ENCODE results near the gene GNG4. TPM values are rescaled to one million over a fixed set of nuclear protein-coding genes. Genes with fewer than 3 reads are reported as not detected.

GNG4 gene
- total and polyA plus RNA-seq, 2 donors (not counting 3 experiments of a cell fraction or from before 2014, with no cell fraction given) = 0.10 TPM; not detected in 1

GRCh38 chr1:235628316-235629005, 21.1 kb downstream of the GNG4 start:
- peaks cover 0 to 5% of the 10 kb centered on the region in 2 experiments for H3K27me3 ChIP-seq (ENCODE audit: control insufficient read depth in 2 of 2, insufficient read depth in 2 of 2, low read length in 2 of 2)
- no peaks in the 10 kb centered on the region for H3K9me1 ChIP-seq (replicated peaks; ENCODE audit: control insufficient read depth, extremely low read depth, insufficient read depth, low read length)
- dilution Hi-C loops (cut with MboI; ENCODE audit: extremely low pct_ligation_motif_present, low sequenced_read_pairs) = no loop called here
- no peak overlapping the region for H3K9ac ChIP-seq (replicated peaks; ENCODE audit: extremely low read depth, insufficient read depth, low read length)
- BruUV-seq (replicated peaks) = no TSS peak
- no peak overlapping the region for H3K4me3 ChIP-seq (replicated peaks in 1 of 3; ENCODE audit: insufficient read depth in 1 of 3, low read depth in 1 of 3, low read length in 3 of 3)
- POLR2A ChIA-PET = no interaction called here
- intact Hi-C loops (cut with micrococcal nuclease) = no loop called here
- no peak overlapping the region for H2AFZ ChIP-seq (ENCODE audit: low read depth, low read length)
- no peaks in the 10 kb centered on the region for H3K9me3 ChIP-seq (replicated peaks; ENCODE audit: control insufficient read depth, insufficient read depth, low read length)
- H3K4me1 ChIP-seq (ENCODE audit: control insufficient read depth, extremely low read depth, insufficient read depth, low read length) = peaks cover 2% of the 10 kb centered on the region
- no peak overlapping the region for H3K27ac ChIP-seq (ENCODE audit: insufficient read depth, low read depth, low read length)
- H3K79me2 ChIP-seq (ENCODE audit: control insufficient read depth, insufficient read depth, low read length) = no peaks in the 10 kb centered on the region
- TF ChIP-seq EZH2 (IDR thresholded peaks at IDR 0.05; ENCODE audit: borderline replicate concordance, low read depth, low read length, severe bottlenecking) = no peak
- no peak for TF ChIP-seq GATA2 (IDR thresholded peaks at IDR 0.05; ENCODE audit: insufficient read depth, insufficient read length, low read depth, low read length)
- TF ChIP-seq POLR2A (IDR thresholded peaks at IDR 0.05; ENCODE audit: low read depth, low read length) = no peak
- TF ChIP-seq CTCF (IDR thresholded peaks at IDR 0.05; ENCODE audit: extremely low read depth in 1 of 2, insufficient read depth in 1 of 2, low read depth in 1 of 2, low read length in 2 of 2) = no peak
- TF ChIP-seq FOS (IDR thresholded peaks at IDR 0.05; ENCODE audit: borderline replicate concordance, insufficient read depth, low read length) = no peak
- TF ChIP-seq MYC (IDR thresholded peaks at IDR 0.05; ENCODE audit: low read depth, low read length) = no peak
- TF ChIP-seq POLR2AphosphoS5 (IDR thresholded peaks at IDR 0.05; ENCODE audit: insufficient read depth, low read depth, low read length) = no peak
- TF ChIP-seq, protein P1, sequence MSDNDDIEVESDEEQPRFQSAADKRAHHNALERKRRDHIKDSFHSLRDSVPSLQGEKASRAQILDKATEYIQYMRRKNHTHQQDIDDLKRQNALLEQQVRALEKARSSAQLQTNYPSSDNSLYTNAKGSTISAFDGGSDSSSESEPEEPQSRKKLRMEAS (IDR thresholded peaks at IDR 0.05; ENCODE audit: insufficient read depth, insufficient read length) = no peak
- no peak for TF ChIP-seq JUN (IDR thresholded peaks at IDR 0.05; ENCODE audit: borderline replicate concordance, insufficient read depth, insufficient read length, low read depth)
- no peak for DNase-seq (ENCODE audit: low read depth, low spot score)
- no peaks in the 10 kb centered on the region for H3K36me3 ChIP-seq (ENCODE audit: control insufficient read depth in 2 of 2, extremely low read depth in 1 of 2, insufficient read depth in 2 of 2, low read length in 2 of 2)
- CTCF ChIA-PET = no interaction called here
- no peak overlapping the region for H3K4me2 ChIP-seq (ENCODE audit: insufficient read depth, low read length)
- H4K20me1 ChIP-seq (replicated peaks; ENCODE audit: control insufficient read depth, extremely low read depth, insufficient read depth, low read length) = no peaks in the 10 kb centered on the region
- FAIRE-seq = no peak

Data from endothelial cell of umbilical vein (primary cell).